Hepatic stellate cell (primary cell): ENCODE measurements around the gene SAA1.

Source experiments
- DNase-seq: peaks from one replicate; pipeline ENCODE4 v3.0.0; 2011; ENCODE audit warnings: low spot score

The SAA1 gene

DNA sequence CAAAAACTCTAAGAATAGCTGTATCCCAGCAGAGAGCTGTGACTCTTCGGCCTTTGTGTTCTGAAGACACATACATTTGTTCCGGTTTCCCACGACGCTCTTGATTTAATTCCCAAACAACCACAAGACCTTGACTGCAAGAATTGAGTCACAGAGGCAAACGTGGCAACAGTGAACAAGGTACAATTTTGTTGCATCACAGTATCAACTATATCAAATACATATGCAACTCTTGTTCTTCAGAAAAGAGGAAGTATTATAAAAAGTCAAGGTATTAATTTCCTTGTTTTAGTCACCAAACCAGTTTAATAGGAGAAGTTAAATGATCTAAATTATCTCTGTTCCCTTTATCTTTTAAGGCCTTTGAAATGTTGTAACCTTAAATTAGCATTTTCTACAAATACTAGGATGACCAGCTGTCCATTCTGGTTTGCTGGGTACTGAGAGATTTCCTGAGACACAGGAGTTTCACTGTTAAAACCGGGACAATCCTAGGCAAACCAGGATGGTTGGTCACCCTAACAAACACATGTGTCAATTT lies 44.8 kb downstream of the SAA1 start:
- DNase-seq, result no peak

DNA sequence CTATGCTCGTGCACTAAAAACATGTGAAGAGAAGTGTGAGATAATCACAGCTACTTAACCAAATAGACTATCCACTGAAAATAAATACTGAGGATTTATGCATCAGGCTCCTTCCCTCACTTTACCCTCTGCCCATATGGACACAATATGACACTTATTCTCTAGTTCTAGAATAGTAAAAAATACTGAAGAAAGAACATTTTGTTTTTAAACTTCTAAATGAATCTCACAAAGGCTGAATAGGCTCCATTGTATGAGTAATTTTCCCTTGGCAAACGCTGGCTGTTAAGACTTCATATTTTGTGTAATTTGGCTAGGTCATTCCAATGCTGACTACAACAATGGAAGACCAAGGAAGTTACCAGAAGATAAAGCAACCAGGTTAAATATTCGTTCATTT lies 45.9 kb downstream of the SAA1 start:
- no peak for DNase-seq

DNA sequence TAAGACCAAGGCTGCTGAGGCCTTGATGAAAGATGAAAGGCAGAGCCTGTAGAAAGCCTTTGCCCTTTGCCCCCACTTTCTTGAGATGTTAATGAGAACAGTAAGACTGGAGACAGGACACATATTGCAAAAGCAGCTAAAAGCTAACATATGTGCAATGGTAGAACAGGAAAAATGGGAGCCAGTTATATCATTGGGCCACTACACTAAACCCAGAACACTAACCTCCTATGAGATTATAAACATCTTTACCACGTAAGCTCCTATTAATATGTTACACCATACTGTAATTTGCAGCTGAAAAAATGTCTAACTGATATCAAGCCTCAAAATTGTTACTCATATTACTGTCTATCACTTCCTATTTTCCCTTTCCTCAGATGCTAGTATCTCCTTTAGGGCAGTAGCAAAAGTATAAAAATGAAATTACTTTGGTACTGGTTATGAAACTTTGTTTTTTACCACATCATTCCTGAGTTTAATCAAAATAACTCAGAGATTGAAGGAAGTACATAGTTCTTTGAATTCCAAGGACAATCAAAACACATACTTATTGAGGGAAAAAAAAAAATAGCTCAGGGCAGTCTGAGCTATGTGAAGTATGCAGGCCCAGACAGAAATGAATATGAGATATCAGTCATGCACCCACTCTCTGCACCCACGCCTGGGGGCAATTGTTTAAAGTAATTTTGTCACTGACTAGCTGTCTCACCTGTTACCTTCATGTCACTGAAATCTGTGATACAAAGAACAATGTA lies 46.8 kb downstream of the SAA1 start:
- peak; percentile 50 for DNase-seq

DNA sequence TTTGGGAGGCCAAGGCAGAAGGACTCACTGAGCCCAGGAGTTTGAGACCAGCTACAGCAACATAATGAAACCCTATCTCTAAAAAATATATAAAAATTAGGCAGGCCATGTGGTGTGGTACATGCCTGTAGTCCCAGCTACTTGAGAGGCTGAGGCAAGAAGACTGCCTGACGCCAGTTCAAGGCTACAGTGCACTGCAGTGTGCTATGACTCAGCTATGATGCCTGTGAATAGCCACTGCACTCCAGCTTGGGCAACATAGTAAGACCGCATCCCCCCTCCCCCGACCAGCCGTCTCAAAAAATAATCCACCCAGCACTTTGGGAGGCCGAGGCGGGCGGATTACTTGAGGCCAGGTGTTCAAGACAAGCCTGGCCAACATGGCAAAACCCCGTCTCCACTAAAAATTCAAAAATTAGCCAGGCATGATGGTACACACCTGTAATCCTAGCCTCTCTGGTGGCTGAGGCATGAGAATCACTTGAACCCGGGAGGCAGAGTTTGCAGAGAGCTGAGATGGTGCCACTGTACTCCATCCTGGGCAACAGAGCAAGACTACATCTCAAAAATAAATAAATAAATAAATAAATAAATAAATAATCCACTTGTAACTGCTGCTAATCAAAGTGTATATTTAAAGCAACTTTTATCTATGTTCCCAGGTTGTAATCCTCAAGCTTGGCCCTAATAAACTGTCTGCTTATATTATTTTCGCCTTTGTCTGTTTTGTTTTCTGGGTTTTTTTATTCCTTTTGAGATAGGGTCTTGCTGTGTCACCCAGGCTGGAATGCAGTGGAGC lies 48.1 kb downstream of the SAA1 start:
- no peak for DNase-seq

DNA sequence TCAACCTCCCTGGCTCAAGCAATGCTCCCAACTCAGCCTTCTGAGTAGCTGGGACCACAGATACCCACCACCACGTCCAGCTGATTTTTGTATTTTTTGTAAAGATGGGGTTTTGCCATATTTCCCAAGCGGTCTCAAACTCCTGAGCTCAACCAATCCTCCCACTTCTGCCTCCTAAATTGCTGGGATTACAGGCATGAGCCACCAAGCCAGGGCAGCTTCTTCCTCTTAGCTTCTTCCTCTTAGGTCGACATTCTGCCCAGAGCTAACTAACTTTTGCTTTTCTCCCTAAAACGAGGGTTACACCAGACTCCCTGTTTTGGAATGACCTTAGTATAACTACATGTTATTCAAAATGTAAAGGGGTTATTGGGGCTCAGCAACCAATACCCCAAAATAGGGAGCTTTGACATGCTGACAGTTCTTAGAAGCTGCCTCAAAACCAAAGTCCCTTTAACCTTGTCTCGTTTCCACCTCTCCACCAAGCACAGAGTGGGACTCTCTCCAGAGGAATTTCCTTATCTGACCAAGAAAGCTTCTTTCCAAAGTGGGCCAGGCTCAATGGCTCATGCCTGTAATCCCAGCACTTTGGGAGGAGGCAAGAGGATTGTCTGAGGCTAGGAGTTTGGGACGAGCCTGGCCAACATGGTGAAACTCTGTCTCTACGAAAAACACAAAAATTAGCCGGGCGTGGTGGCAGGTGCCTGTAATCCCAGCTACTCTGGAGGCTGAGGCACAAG lies 48.9 kb downstream of the SAA1 start:
- DNase-seq, result no peak

DNA sequence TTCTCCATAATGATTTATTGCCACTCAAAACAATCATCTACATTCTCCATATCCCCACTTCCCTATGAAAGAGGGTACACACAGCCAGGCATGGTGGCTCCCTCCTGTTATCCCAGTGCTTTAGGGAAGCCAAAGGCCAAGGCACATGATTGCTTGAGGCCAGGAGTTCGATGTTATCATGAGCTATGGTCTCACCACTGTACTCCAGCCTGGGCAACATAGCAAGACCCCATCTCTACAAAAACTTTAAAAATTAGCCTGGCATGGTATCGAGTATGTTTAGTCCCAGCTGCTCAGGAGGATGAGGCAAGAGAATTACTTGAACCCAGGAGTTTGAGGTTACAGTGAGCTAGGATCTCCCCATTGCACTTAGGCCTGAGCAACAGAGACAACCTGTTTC lies 49.8 kb downstream of the SAA1 start:
- no peak for DNase-seq

DNA sequence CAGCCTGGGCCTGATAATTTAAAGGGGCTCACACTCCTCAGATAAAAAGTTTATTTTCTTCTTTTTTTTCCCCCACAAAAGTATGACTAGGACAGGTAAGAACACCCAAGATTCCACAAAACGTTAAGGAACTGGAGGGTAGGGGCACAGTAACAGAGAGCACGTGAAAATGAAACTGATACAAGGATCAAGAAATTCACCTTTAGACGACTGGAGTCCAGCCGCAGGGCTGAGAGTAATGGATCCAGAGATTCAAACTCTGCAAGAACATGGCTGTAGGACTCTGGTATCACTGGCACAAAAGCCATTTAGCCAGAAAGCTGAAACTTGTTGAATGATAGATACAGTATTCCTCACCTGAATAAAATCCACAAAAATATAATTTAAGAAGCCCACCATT lies 51.5 kb downstream of the SAA1 start:
- no peak for DNase-seq
